IMR-90 (cell line): ENCODE results near the gene RERE. TPM values are rescaled to one million over a fixed set of nuclear protein-coding genes. Genes with fewer than 3 reads are reported as not detected.

ENCODE experiments used
- ATAC-seq: fragments of 200-7000 bp; cut with Tn5 transposase; 2 replicates; pipeline ENCODE4 v1.9.1; 2020; ENCODE audit warnings: low read depth, mild to moderate bottlenecking, moderate library complexity
- BruUV-seq: library from RNA; stranded (reverse); fragments of 400-500 nt; replicated peaks from 2 replicates; lab custom pipeline; 2021; lab: Mats Ljungman, UMichigan
- CTCF ChIA-PET: fragments of 300-600 bp; formaldehyde crosslinking; extraction: SDS; loops from one replicate; lab custom pipeline; 2021; ENCODE audit warnings: antibody characterized with exemption; lab: Yijun Ruan, JAX
- POLR2A ChIA-PET: fragments of 300-600 bp; sonication (Branson Sonifier 250); formaldehyde crosslinking; loops from one replicate; lab custom pipeline; 2022; ENCODE audit warnings: antibody characterized with exemption; ENCODE audit not compliant: unreplicated experiment; lab: Charles Lee
- DNase-seq: peaks from one replicate; pipeline ENCODE4 v3.0.0; 2013
- H2AFZ ChIP-seq: replicated peaks from 2 replicates; pipeline ENCODE3; 2013; ENCODE audit warnings: low read length, mild to moderate bottlenecking; ENCODE audit not compliant: poor library complexity
- H2AK5ac ChIP-seq: 2 replicates; pipeline ENCODE4 v1.6.1; 2013; ENCODE audit warnings: low read depth, low read length, inconsistent platforms
- H2AK9ac ChIP-seq: replicated peaks from 2 replicates; pipeline ENCODE3; 2013; ENCODE audit warnings: mild to moderate bottlenecking, low read depth, low read length, moderate library complexity; ENCODE audit not compliant: poor library complexity
- H2BK120ac ChIP-seq: 2 replicates; pipeline ENCODE4 v1.6.1; 2013; ENCODE audit warnings: low read depth, low read length, inconsistent platforms
- H2BK15ac ChIP-seq: 3 replicates; pipeline ENCODE4 v1.6.1; 2013; ENCODE audit warnings: low read depth, low read length, inconsistent platforms
- H2BK20ac ChIP-seq: 2 replicates; pipeline ENCODE4 v1.6.1; 2013; ENCODE audit warnings: low read depth, mild to moderate bottlenecking, inconsistent platforms, low read length, moderate library complexity
- H2BK5ac ChIP-seq: 2 replicates; pipeline ENCODE4 v1.6.1; 2013; ENCODE audit warnings: mild to moderate bottlenecking, low read depth, low read length, inconsistent platforms; ENCODE audit not compliant: poor library complexity, severe bottlenecking
- H3K14ac ChIP-seq: replicated peaks from 2 replicates; pipeline ENCODE4 v1.6.1; 2013; ENCODE audit warnings: low read depth, low read length, inconsistent platforms
- H3K18ac ChIP-seq: 2 replicates; pipeline ENCODE4 v1.6.1; 2013; ENCODE audit warnings: low read depth, low read length, control low read depth
- H3K23ac ChIP-seq: 2 replicates; pipeline ENCODE4 v1.6.1; 2013; ENCODE audit warnings: low read depth, low read length, inconsistent platforms
- H3K27ac ChIP-seq: 2 replicates; pipeline ENCODE4 v1.5.1; 2013; ENCODE audit warnings: mild to moderate bottlenecking, control low read depth, low read length; ENCODE audit not compliant: insufficient read depth
- H3K27me3 ChIP-seq: 2 replicates; pipeline ENCODE4 v1.6.1; 2013; ENCODE audit warnings: low read length; ENCODE audit not compliant: control insufficient read depth, insufficient read depth
- H3K36me3 ChIP-seq: 2 replicates; pipeline ENCODE4 v1.6.1; 2013; ENCODE audit warnings: low read length, mixed read lengths; ENCODE audit not compliant: control insufficient read depth, insufficient read depth
- H3K4ac ChIP-seq: 2 replicates; pipeline ENCODE4 v1.6.1; 2013; ENCODE audit warnings: low read depth, low read length, inconsistent platforms
- H3K4me1 ChIP-seq: 2 replicates; pipeline ENCODE4 v1.6.1; 2013; ENCODE audit warnings: low read length, mixed read lengths; ENCODE audit not compliant: control insufficient read depth, insufficient read depth
- H3K4me2 ChIP-seq: 2 replicates; pipeline ENCODE4 v1.6.1; 2013; ENCODE audit warnings: low read depth, mild to moderate bottlenecking, control low read depth, low read length, moderate library complexity
- H3K4me3 ChIP-seq: 2 replicates; pipeline ENCODE4 v1.5.1; 2013; ENCODE audit warnings: low read depth, mild to moderate bottlenecking, control low read depth, low read length, moderate library complexity; ENCODE audit not compliant: insufficient read depth
- H3K56ac ChIP-seq: 2 replicates; pipeline ENCODE4 v1.6.1; 2013; ENCODE audit warnings: low read length, inconsistent platforms; ENCODE audit not compliant: insufficient read depth; ENCODE audit errors: extremely low read depth
- H3K79me1 ChIP-seq, 2 experiments: 2 replicates each; pipeline ENCODE4 v1.6.1; 2013; ENCODE audit warnings: low read length in 2 of 2, inconsistent platforms in 1 of 2, low read depth in 1 of 2
- H3K9ac ChIP-seq: 2 replicates; pipeline ENCODE4 v1.6.1; 2013; ENCODE audit warnings: low read depth, low read length, control low read depth
- H3K9me1 ChIP-seq: 2 replicates; pipeline ENCODE4 v1.6.1; 2013; ENCODE audit warnings: low read length, inconsistent platforms; ENCODE audit not compliant: insufficient read depth
- H3K9me3 ChIP-seq: 2 replicates; pipeline ENCODE4 v1.6.1; 2013; ENCODE audit warnings: low read length; ENCODE audit not compliant: control insufficient read depth, insufficient read depth
- H4K20me1 ChIP-seq: 2 replicates; pipeline ENCODE4 v1.6.1; 2013; ENCODE audit warnings: low read length, inconsistent platforms; ENCODE audit not compliant: insufficient read depth
- H4K5ac ChIP-seq: 2 replicates; pipeline ENCODE4 v1.6.1; 2013; ENCODE audit warnings: mild to moderate bottlenecking, low read depth, low read length, control low read depth
- H4K8ac ChIP-seq, 2 experiments: 2 replicates each; pipeline ENCODE4 v1.6.1; 2013; ENCODE audit warnings: low read depth in 2 of 2, low read length in 2 of 2, control low read depth in 1 of 2, inconsistent platforms in 1 of 2
- H4K91ac ChIP-seq: 2 replicates; pipeline ENCODE4 v1.6.1; 2013; ENCODE audit warnings: low read depth, low read length, inconsistent platforms; ENCODE audit not compliant: insufficient read depth
- BHLHE40 ChIP-seq: fragments of 150-350 bp; IDR thresholded peaks from 2 replicates; pipeline ENCODE4 v1.6.1; 2016; ENCODE audit warnings: mild to moderate bottlenecking, low read depth, low read length
- CEBPB ChIP-seq: IDR thresholded peaks from 2 replicates; pipeline ENCODE4 v1.6.1; 2012; ENCODE audit warnings: low read depth, low read length, improper control_type of control experiment
- CHD1 ChIP-seq: IDR thresholded peaks from 2 replicates; pipeline ENCODE4 v1.6.1; 2012; ENCODE audit warnings: low read depth, low read length, improper control_type of control experiment
- MAFK ChIP-seq: IDR thresholded peaks from 2 replicates; pipeline ENCODE4 v1.6.1; 2012; ENCODE audit warnings: low read depth, low read length, improper control_type of control experiment
- MAZ ChIP-seq: IDR thresholded peaks from 2 replicates; pipeline ENCODE4 v1.6.1; 2012; ENCODE audit warnings: low read depth, mild to moderate bottlenecking, low read length, improper control_type of control experiment, moderate library complexity, borderline replicate concordance
- NFE2L2 ChIP-seq: fragments of 150-350 bp; IDR thresholded peaks from 2 replicates; pipeline ENCODE4 v1.6.1; 2016; ENCODE audit warnings: low read depth, mild to moderate bottlenecking, low read length
- POLR2A ChIP-seq: IDR thresholded peaks from 2 replicates; pipeline ENCODE4 v1.6.1; 2012; ENCODE audit warnings: mild to moderate bottlenecking, low read depth, low read length
- RAD21 ChIP-seq: IDR thresholded peaks from 2 replicates; pipeline ENCODE4 v1.6.1; 2012; ENCODE audit warnings: low read length, improper control_type of control experiment
- RCOR1 ChIP-seq: IDR thresholded peaks from 2 replicates; pipeline ENCODE4 v1.6.1; 2012; ENCODE audit warnings: mild to moderate bottlenecking, low read length, improper control_type of control experiment; ENCODE audit not compliant: insufficient replicate concordance
- RFX5 ChIP-seq: IDR thresholded peaks from 2 replicates; pipeline ENCODE4 v1.8.0; 2012; ENCODE audit warnings: low read depth, mild to moderate bottlenecking, low read length, moderate library complexity
- WGBS, 2 experiments: methylation state at CpG; one replicate each; pipeline versions ENCODE4 v1.1.5 to v1.1.7; 2013; ENCODE audit warnings: missing lambda C conversion rate in 2 of 2; ENCODE audit not compliant: insufficient read length in 1 of 2; ENCODE audit errors: extremely low coverage in 2 of 2; 5-methylcytosine and 5-hydroxymethylcytosine counted together
- dilution Hi-C: fragments of 300-500 bp; cut with HindIII; formaldehyde crosslinking; loops from one replicate; pipeline ENCODE4 v1.14.3; 2018; ENCODE audit warnings: low sequenced_read_pairs; ENCODE audit not compliant: unreplicated experiment
- in situ Hi-C: fragments of 300-500 bp; cut with MboI; formaldehyde crosslinking; loops from 3 replicates; pipeline ENCODE4 v1.14.3; 2019; ENCODE audit warnings: low sequenced_read_pairs, inconsistent platforms, mixed read lengths
- intact Hi-C: fragments of 100-400 bp; cut with micrococcal nuclease; formaldehyde crosslinking; loops from 2 replicates; pipeline ENCODE4 v1.10.0; 2022
- polyA plus RNA-seq, 3 experiments: library from polyadenylated mRNA; depleted of rRNA; stranded (reverse); fragments of >200 nt; gene quantifications; 2 replicates each; pipeline ENCODE4 v1.2.3, GENCODE V29; 2012; ENCODE audit warnings: low replicate concordance in 1 of 3
- total RNA-seq: library from RNA; depleted of rRNA; stranded (reverse); fragments of >200 nt; gene quantifications from 2 replicates; pipeline ENCODE4 v1.2.3, GENCODE V29; 2012
- TF ChIP-seq, protein P1 (sequence below): fragments of 150-350 bp; IDR thresholded peaks from 2 replicates; pipeline ENCODE4 v1.6.1; 2016; ENCODE audit warnings: low read depth, mild to moderate bottlenecking, low read length, moderate library complexity, borderline replicate concordance
- TF ChIP-seq, protein P2 (sequence below): fragments of 150-350 bp; IDR thresholded peaks from 2 replicates; pipeline ENCODE4 v1.6.1; 2017; ENCODE audit warnings: mild to moderate bottlenecking, antibody characterized with exemption, low read length, low read depth
- TF ChIP-seq, protein P3 (sequence below): conservative IDR thresholded peaks from 2 replicates; pipeline ENCODE4 v1.5.1; 2012; ENCODE audit warnings: mild to moderate bottlenecking, low read depth, low read length, improper control_type of control experiment

RERE gene
- total and polyA plus RNA-seq, 2 of the 4 experiments (the other 2 are of a cell fraction): 11.5 to 25.1 TPM

DNA sequence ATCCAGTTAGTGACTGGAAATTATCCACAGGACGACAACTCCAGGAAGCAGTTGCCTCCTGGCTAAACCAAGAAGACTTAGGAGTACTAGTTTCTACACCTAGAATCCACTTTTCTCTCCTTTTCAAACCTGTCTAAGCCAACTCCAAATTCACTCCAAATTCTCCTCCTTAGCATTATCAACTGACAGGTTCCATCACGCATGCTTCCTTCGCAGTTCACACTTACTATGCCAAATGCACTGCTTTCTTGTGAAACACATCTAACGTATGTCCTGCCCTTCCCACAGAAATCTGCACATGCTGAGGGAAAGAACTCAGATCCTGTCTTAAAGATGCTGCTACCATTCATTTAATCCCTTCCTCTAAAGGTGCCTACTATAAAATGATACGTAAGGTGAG, 225.9 kb downstream of the RERE start:
- in situ Hi-C loops: no loop called here
- no peak overlapping the region for H2BK15ac ChIP-seq
- H2BK20ac ChIP-seq: no peak overlapping the region
- ATAC-seq (no peak), DNase-seq (no peak)
- H3K4me1 ChIP-seq: peaks cover 9% of the 10 kb centered on the region
- ChIA-PET POLR2A (no interaction called here), CTCF (no interaction called here)
- H3K9me1 ChIP-seq: peaks cover 8% of the 10 kb centered on the region
- no peak overlapping the region for H2BK120ac ChIP-seq
- H2BK5ac ChIP-seq: no peak overlapping the region
- no peaks in the 10 kb centered on the region for H3K36me3 ChIP-seq
- no peak overlapping the region for H3K56ac ChIP-seq
- BruUV-seq: no TSS peak
- peak overlapping the region; percentile 61 for H3K23ac ChIP-seq
- intact Hi-C loops: no loop called here
- H2AK5ac ChIP-seq: no peak overlapping the region
- H2AFZ ChIP-seq: no peak overlapping the region
- TF ChIP-seq MAZ: no peak
- TF ChIP-seq POLR2A: no peak
- TF ChIP-seq, protein P1, sequence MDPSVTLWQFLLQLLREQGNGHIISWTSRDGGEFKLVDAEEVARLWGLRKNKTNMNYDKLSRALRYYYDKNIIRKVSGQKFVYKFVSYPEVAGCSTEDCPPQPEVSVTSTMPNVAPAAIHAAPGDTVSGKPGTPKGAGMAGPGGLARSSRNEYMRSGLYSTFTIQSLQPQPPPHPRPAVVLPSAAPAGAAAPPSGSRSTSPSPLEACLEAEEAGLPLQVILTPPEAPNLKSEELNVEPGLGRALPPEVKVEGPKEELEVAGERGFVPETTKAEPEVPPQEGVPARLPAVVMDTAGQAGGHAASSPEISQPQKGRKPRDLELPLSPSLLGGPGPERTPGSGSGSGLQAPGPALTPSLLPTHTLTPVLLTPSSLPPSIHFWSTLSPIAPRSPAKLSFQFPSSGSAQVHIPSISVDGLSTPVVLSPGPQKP: no peak
- TF ChIP-seq, protein P2, sequence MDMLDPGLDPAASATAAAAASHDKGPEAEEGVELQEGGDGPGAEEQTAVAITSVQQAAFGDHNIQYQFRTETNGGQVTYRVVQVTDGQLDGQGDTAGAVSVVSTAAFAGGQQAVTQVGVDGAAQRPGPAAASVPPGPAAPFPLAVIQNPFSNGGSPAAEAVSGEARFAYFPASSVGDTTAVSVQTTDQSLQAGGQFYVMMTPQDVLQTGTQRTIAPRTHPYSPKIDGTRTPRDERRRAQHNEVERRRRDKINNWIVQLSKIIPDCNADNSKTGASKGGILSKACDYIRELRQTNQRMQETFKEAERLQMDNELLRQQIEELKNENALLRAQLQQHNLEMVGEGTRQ: no peak
- TF ChIP-seq NFE2L2: no peak
- TF ChIP-seq, protein P3, sequence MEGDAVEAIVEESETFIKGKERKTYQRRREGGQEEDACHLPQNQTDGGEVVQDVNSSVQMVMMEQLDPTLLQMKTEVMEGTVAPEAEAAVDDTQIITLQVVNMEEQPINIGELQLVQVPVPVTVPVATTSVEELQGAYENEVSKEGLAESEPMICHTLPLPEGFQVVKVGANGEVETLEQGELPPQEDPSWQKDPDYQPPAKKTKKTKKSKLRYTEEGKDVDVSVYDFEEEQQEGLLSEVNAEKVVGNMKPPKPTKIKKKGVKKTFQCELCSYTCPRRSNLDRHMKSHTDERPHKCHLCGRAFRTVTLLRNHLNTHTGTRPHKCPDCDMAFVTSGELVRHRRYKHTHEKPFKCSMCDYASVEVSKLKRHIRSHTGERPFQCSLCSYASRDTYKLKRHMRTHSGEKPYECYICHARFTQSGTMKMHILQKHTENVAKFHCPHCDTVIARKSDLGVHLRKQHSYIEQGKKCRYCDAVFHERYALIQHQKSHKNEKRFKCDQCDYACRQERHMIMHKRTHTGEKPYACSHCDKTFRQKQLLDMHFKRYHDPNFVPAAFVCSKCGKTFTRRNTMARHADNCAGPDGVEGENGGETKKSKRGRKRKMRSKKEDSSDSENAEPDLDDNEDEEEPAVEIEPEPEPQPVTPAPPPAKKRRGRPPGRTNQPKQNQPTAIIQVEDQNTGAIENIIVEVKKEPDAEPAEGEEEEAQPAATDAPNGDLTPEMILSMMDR: no peak
- no peak for TF ChIP-seq BHLHE40
- no peak for TF ChIP-seq MAFK
- TF ChIP-seq RAD21: no peak
- no peak for TF ChIP-seq RFX5
- no peak for TF ChIP-seq RCOR1
- no peak for TF ChIP-seq CHD1
- no peak for TF ChIP-seq CEBPB
- H4K5ac ChIP-seq: no peak overlapping the region
- no peak overlapping the region for H3K27ac ChIP-seq
- dilution Hi-C loops: no loop called here
- H3K79me1 ChIP-seq: peaks cover 43 to 85% of the 10 kb centered on the region in 2 experiments
- H4K20me1 ChIP-seq: peaks cover 44% of the 10 kb centered on the region
- no peak overlapping the region for H3K9ac ChIP-seq
- H3K18ac ChIP-seq: no peak overlapping the region
- no CpG with 5 or more reads among the region's 5 CpGs for WGBS, 2 experiments
- no peaks in the 10 kb centered on the region for H3K27me3 ChIP-seq
- H4K91ac ChIP-seq: no peak overlapping the region
- no peaks in the 10 kb centered on the region for H3K9me3 ChIP-seq
- H3K4ac ChIP-seq: no peak overlapping the region
- no peak overlapping the region for H3K4me3 ChIP-seq
- H2AK9ac ChIP-seq: no peak overlapping the region
- no peak overlapping the region for H3K4me2 ChIP-seq
- no peak overlapping the region for H3K14ac ChIP-seq
- no peak overlapping the region for H4K8ac ChIP-seq
